HepG2 (cell line): ENCODE measurements around the gene CMYA5. TPM values are rescaled to one million over a fixed set of nuclear protein-coding genes. Genes with fewer than 3 reads are reported as not detected.

Experiments
- ATAC-seq: fragments of 200-7000 bp; cut with Tn5 transposase; 3 replicates; pipeline ENCODE4 v1.9.1; 2020; ENCODE audit warnings: mild to moderate bottlenecking, moderate library complexity
- BruUV-seq: library from RNA; stranded (reverse); fragments of 400-500 nt; replicated peaks from 2 replicates; lab custom pipeline; 2021; lab: Mats Ljungman, UMichigan
- CTCF ChIA-PET: fragments of 300-600 bp; formaldehyde crosslinking; extraction: SDS; loops from one replicate; lab custom pipeline; 2021; ENCODE audit warnings: low total read pairs, inconsistent platforms, low intra/inter-chr PET ratio; lab: Yijun Ruan, JAX
- POLR2A ChIA-PET: fragments of 350-600 bp; sonication (Branson Sonifier 250); formaldehyde crosslinking; loops from one replicate; lab custom pipeline; 2020; ENCODE audit warnings: antibody characterized with exemption, inconsistent platforms; lab: Yijun Ruan, JAX
- DNase-seq: peaks from one replicate; pipeline ENCODE4 v3.0.0-alpha.2; 2015; ENCODE audit warnings: low spot score
- FAIRE-seq: peaks from 3 replicates; lab custom pipeline; 2011; peaks lifted over from hg19 to GRCh38; lab: Jason Lieb, UNC
- H2AFZ ChIP-seq: one replicate; pipeline ENCODE4 v1.6.1; 2011; ENCODE audit warnings: low read length, inconsistent platforms
- H3K27ac ChIP-seq: fragments of 300-600 bp; 3 replicates; pipeline ENCODE4 v1.8.0; 2011; ENCODE audit warnings: mixed run types, mild to moderate bottlenecking, mixed read lengths, low read length, inconsistent platforms; ENCODE audit not compliant: insufficient read depth; ENCODE audit errors: extremely low read length
- H3K27me3 ChIP-seq, 2 experiments: fragments of 200-600 bp in 1 of 2; 2 replicates in 1 of 2; 3 replicates in 1 of 2; pipeline versions ENCODE4 v1.6.0 to v1.8.0; 2011; ENCODE audit warnings: low read length in 2 of 2, mild to moderate bottlenecking in 2 of 2, moderate library complexity in 2 of 2, inconsistent platforms in 1 of 2; ENCODE audit not compliant: insufficient read depth in 2 of 2, control insufficient read depth in 1 of 2
- H3K36me3 ChIP-seq, 2 experiments: fragments of 200-600 bp in 1 of 2; replicated peaks in 1 of 2; 2 replicates in 1 of 2; 3 replicates in 1 of 2; pipeline versions ENCODE4 v1.5.1 to v1.8.0; 2011; ENCODE audit warnings: low read length in 2 of 2, inconsistent platforms in 1 of 2; ENCODE audit not compliant: insufficient read depth in 2 of 2, control insufficient read depth in 1 of 2
- H3K4me1 ChIP-seq: 2 replicates; pipeline ENCODE4 v1.5.1; 2012; ENCODE audit warnings: low read length, inconsistent platforms; ENCODE audit not compliant: insufficient read depth
- H3K4me2 ChIP-seq: 2 replicates; pipeline ENCODE4 v1.6.0; 2011; ENCODE audit warnings: low read depth, low read length, inconsistent platforms
- H3K4me3 ChIP-seq, 3 experiments: fragments of 200-600 bp in 1 of 3; sonication (generic), shearing (Covaris generic) in 1 of 3; replicated peaks in 1 of 3; 2 replicates each; pipeline ENCODE4 v1.5.1; 2011 to 2016; ENCODE audit warnings: low read length in 3 of 3, inconsistent platforms in 2 of 3, low read depth in 2 of 3, mild to moderate bottlenecking in 2 of 3, control low read depth in 1 of 3, mixed read lengths in 1 of 3; ENCODE audit not compliant: insufficient read depth in 1 of 3
- H3K79me2 ChIP-seq: one replicate; pipeline ENCODE4 v1.6.1; 2011; ENCODE audit warnings: low read length, inconsistent platforms; ENCODE audit not compliant: insufficient read depth
- H3K9ac ChIP-seq: 2 replicates; pipeline ENCODE4 v1.6.0; 2011; ENCODE audit warnings: mild to moderate bottlenecking, low read depth, low read length, inconsistent platforms; ENCODE audit not compliant: insufficient read depth
- H3K9me3 ChIP-seq: 2 replicates; pipeline ENCODE4 v1.5.1; 2012; ENCODE audit warnings: mild to moderate bottlenecking, low read length
- H4K20me1 ChIP-seq: 2 replicates; pipeline ENCODE4 v1.6.0; 2011; ENCODE audit warnings: inconsistent platforms, mild to moderate bottlenecking, low read length, moderate library complexity; ENCODE audit not compliant: insufficient read depth
- ATF7 ChIP-seq, 2 experiments: fragments of 450-650 bp in 1 of 2; sonication (generic) in 1 of 2; formaldehyde crosslinking in 1 of 2; IDR thresholded peaks; 2 replicates each; pipeline versions ENCODE4 v1.4.0 to v1.6.1; 2016 to 2020; ENCODE audit warnings: antibody characterized with exemption in 1 of 2, mild to moderate bottlenecking in 1 of 2, missing genetic modification reagents in 1 of 2
- HMGA1 ChIP-seq: sonication (generic); formaldehyde crosslinking; conservative IDR thresholded peaks from 2 replicates; pipeline ENCODE4 v1.4.0; 2020; ENCODE audit warnings: missing genetic modification reagents
- HOXA9 ChIP-seq: sonication (generic); formaldehyde crosslinking; IDR thresholded peaks from 2 replicates; pipeline ENCODE4 v1.8.1; 2022; ENCODE audit warnings: missing genetic modification reagents, mild to moderate bottlenecking, moderate library complexity, borderline replicate concordance
- MED13 ChIP-seq: sonication (generic); formaldehyde crosslinking; IDR thresholded peaks from 2 replicates; pipeline ENCODE4 v1.5.0; 2020; ENCODE audit warnings: missing genetic modification reagents
- PAF1 ChIP-seq: IDR thresholded peaks from 2 replicates; pipeline ENCODE4 v1.6.1; 2016; ENCODE audit warnings: missing genetic modification reagents, missing compliant biosample characterization
- RARA ChIP-seq: IDR thresholded peaks from 2 replicates; pipeline ENCODE4 v1.6.1; 2016; ENCODE audit warnings: missing genetic modification reagents, missing compliant biosample characterization
- THAP7 ChIP-seq: sonication (generic); formaldehyde crosslinking; IDR thresholded peaks from 2 replicates; pipeline ENCODE4 v1.8.1; 2023; ENCODE audit warnings: mild to moderate bottlenecking, missing genetic modification reagents
- ZBTB4 ChIP-seq: sonication (generic); formaldehyde crosslinking; IDR thresholded peaks from 2 replicates; pipeline ENCODE4 v1.4.0; 2020; ENCODE audit warnings: missing genetic modification reagents, mild to moderate bottlenecking, borderline replicate concordance
- ZMAT3 ChIP-seq: sonication (generic); formaldehyde crosslinking; conservative IDR thresholded peaks from 2 replicates; pipeline ENCODE4 v1.7.0; 2021; ENCODE audit warnings: missing genetic modification reagents
- ZNF615 ChIP-seq: sonication (generic); formaldehyde crosslinking; IDR thresholded peaks from 2 replicates; pipeline ENCODE4 v1.5.0; 2020; ENCODE audit warnings: mild to moderate bottlenecking, missing genetic modification reagents, borderline replicate concordance
- WGBS: methylation state at CpG from one replicate; pipeline ENCODE4 v1.1.6; 2017; ENCODE audit warnings: low lambda C conversion rate; 5-methylcytosine and 5-hydroxymethylcytosine counted together
- in situ Hi-C: cut with HindIII; loops from 2 replicates; pipeline ENCODE4 v1.10.0; 2017; ENCODE audit warnings: low pct_unique_long_range_greater_than_20kb; ENCODE audit not compliant: extremely low pct_ligation_motif_present
- intact Hi-C: fragments of 100-400 bp; cut with micrococcal nuclease; formaldehyde crosslinking; loops from one replicate; pipeline ENCODE4 v1.10.0; 2022; ENCODE audit not compliant: unreplicated experiment
- polyA plus RNA-seq, 8 experiments: library from polyadenylated mRNA; depleted of rRNA in 3 of 8; stranded (reverse) in 7 of 8; unstranded in 1 of 8; fragments of >200 nt; fragmentation: Illumina TruSeq in 4 of 8; extraction: Trizol in 4 of 8; gene quantifications; 2 replicates each; pipeline versions ENCODE4 v1.2.1 to v1.2.3, GENCODE V29; 2011 to 2016; ENCODE audit warnings: low read depth in 4 of 8, missing spikeins in 1 of 8, mixed read lengths in 1 of 8; ENCODE audit not compliant: insufficient read depth in 1 of 8
- total RNA-seq, 5 experiments: library from RNA; depleted of rRNA; stranded (reverse); fragments of >200 nt; fragmentation: Illumina TruSeq; extraction: Trizol; gene quantifications; 2 replicates each; pipeline ENCODE4 v1.2.3, GENCODE V29; 2016; ENCODE audit warnings: low read depth in 1 of 5
- TF ChIP-seq, protein P1 (sequence below): sonication (generic); formaldehyde crosslinking; IDR thresholded peaks from 2 replicates; pipeline ENCODE4; 2020; ENCODE audit warnings: missing genetic modification reagents, mild to moderate bottlenecking, borderline replicate concordance
- TF ChIP-seq, protein P2 (sequence below): sonication (generic); formaldehyde crosslinking; IDR thresholded peaks from 2 replicates; pipeline ENCODE4 v1.5.0; 2020; ENCODE audit warnings: missing genetic modification reagents, mild to moderate bottlenecking, borderline replicate concordance
- TF ChIP-seq, protein P3 (sequence below): sonication (generic); formaldehyde crosslinking; IDR thresholded peaks from 2 replicates; pipeline ENCODE4 v1.5.1; 2020; ENCODE audit warnings: mild to moderate bottlenecking, missing genetic modification reagents, moderate library complexity

The CMYA5 gene
- total and polyA plus RNA-seq, 2 of the 13 experiments (the other 11 are each of a cell fraction or from before 2014, with no cell fraction given), result 0.13 to 0.51 TPM

GRCh38 chr5:79849061-79849460, 159.4 kb downstream of the CMYA5 start:
- WGBS, result 68% methylated on average over 16 of the region's 16 CpGs
- Histone ChIP-seq H3K9ac (no peak overlapping the region), H3K27ac (no peak overlapping the region), H3K79me2 (no peaks in the 10 kb centered on the region), H2AFZ (no peak overlapping the region)
- POLR2A ChIA-PET, result no interaction called here
- intact Hi-C loops, result no loop called here
- FAIRE-seq, result no peak
- BruUV-seq, result no TSS peak
- TF ChIP-seq HMGA1 (CRISPR knock-in tag), result no peak
- no peak for TF ChIP-seq HOXA9 (CRISPR knock-in tag)
- TF ChIP-seq, protein P1, sequence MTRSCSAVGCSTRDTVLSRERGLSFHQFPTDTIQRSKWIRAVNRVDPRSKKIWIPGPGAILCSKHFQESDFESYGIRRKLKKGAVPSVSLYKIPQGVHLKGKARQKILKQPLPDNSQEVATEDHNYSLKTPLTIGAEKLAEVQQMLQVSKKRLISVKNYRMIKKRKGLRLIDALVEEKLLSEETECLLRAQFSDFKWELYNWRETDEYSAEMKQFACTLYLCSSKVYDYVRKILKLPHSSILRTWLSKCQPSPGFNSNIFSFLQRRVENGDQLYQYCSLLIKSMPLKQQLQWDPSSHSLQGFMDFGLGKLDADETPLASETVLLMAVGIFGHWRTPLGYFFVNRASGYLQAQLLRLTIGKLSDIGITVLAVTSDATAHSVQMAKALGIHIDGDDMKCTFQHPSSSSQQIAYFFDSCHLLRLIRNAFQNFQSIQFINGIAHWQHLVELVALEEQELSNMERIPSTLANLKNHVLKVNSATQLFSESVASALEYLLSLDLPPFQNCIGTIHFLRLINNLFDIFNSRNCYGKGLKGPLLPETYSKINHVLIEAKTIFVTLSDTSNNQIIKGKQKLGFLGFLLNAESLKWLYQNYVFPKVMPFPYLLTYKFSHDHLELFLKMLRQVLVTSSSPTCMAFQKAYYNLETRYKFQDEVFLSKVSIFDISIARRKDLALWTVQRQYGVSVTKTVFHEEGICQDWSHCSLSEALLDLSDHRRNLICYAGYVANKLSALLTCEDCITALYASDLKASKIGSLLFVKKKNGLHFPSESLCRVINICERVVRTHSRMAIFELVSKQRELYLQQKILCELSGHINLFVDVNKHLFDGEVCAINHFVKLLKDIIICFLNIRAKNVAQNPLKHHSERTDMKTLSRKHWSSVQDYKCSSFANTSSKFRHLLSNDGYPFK (CRISPR knock-in tag), result no peak
- TF ChIP-seq ATF7 (IDR thresholded peaks at IDR 0.05), result no peak
- no peak for TF ChIP-seq ATF7 (CRISPR knock-in tag; IDR thresholded peaks at IDR 0.05)
- TF ChIP-seq ZBTB4 (CRISPR knock-in tag), result no peak
- no peak for TF ChIP-seq ZNF615 (CRISPR knock-in tag)
- TF ChIP-seq, protein P2, sequence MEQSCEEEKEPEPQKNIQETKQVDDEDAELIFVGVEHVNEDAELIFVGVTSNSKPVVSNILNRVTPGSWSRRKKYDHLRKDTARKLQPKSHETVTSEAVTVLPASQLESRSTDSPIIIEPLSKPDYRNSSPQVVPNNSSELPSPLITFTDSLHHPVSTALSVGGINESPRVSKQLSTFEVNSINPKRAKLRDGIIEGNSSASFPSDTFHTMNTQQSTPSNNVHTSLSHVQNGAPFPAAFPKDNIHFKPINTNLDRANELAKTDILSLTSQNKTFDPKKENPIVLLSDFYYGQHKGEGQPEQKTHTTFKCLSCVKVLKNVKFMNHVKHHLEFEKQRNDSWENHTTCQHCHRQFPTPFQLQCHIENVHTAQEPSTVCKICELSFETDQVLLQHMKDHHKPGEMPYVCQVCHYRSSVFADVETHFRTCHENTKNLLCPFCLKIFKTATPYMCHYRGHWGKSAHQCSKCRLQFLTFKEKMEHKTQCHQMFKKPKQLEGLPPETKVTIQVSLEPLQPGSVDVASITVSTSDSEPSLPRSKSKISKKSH (CRISPR knock-in tag), result no peak
- no peak for TF ChIP-seq RARA (CRISPR knock-in tag)
- TF ChIP-seq, protein P3, sequence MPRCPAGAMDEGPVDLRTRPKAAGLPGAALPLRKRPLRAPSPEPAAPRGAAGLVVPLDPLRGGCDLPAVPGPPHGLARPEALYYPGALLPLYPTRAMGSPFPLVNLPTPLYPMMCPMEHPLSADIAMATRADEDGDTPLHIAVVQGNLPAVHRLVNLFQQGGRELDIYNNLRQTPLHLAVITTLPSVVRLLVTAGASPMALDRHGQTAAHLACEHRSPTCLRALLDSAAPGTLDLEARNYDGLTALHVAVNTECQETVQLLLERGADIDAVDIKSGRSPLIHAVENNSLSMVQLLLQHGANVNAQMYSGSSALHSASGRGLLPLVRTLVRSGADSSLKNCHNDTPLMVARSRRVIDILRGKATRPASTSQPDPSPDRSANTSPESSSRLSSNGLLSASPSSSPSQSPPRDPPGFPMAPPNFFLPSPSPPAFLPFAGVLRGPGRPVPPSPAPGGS, result no peak
- TF ChIP-seq THAP7 (CRISPR knock-in tag), result no peak
- no peak for TF ChIP-seq ZMAT3 (CRISPR knock-in tag)
- TF ChIP-seq PAF1, result no peak
- TF ChIP-seq MED13 (CRISPR knock-in tag), result no peak
- TF ChIP-seq, all 625 proteins: peak for 0
- DNase-seq (no peak), ATAC-seq (no peak)
- Histone ChIP-seq H4K20me1 (no peaks in the 10 kb centered on the region), H3K4me3 (no peak overlapping the region), H3K9me3 (no peaks in the 10 kb centered on the region), H3K36me3 (no peaks in the 10 kb centered on the region), H3K27me3 (peaks cover 2 to 43% of the 10 kb centered on the region in 2 experiments; a peak in 2 of 5 replicates), H3K4me2 (no peak overlapping the region), H3K4me1 (no peaks in the 10 kb centered on the region)
- CTCF ChIA-PET, result no interaction called here
- in situ Hi-C loops, result no loop called here
